Neural crest cell (in vitro differentiated cells): ENCODE measurements around the gene POMGNT2. TPM values are rescaled to one million over a fixed set of nuclear protein-coding genes. Genes with fewer than 3 reads are reported as not detected.

Experiments
- DNase-seq: peaks from one replicate; pipeline ENCODE4 v3.0.0; 2021; ENCODE audit warnings: low read depth, mixed read lengths, low spot score
- H3K27ac Mint-ChIP-seq: one replicate; pipeline ENCODE4 v1.8.0; 2021; ENCODE audit warnings: mild to moderate bottlenecking, mixed read lengths; ENCODE audit not compliant: unreplicated experiment
- H3K27me3 Mint-ChIP-seq: 2 replicates; pipeline ENCODE4 v1.8.0; 2021; ENCODE audit warnings: low read depth, mild to moderate bottlenecking, mixed read lengths
- H3K36me3 Mint-ChIP-seq: 2 replicates; pipeline ENCODE4 v1.8.0; 2021; ENCODE audit warnings: low read depth, mild to moderate bottlenecking, mixed read lengths
- H3K4me1 Mint-ChIP-seq: 2 replicates; pipeline ENCODE4 v1.8.0; 2021; ENCODE audit warnings: mixed read lengths
- H3K4me3 Mint-ChIP-seq: one replicate; pipeline ENCODE4 v1.8.0; 2021; ENCODE audit warnings: mild to moderate bottlenecking, mixed read lengths
- H3K9me3 Mint-ChIP-seq: 2 replicates; pipeline ENCODE4 v1.8.0; 2021; ENCODE audit warnings: mixed read lengths
- total RNA-seq: library from RNA; stranded (reverse); gene quantifications from 2 replicates; pipeline ENCODE4 v1.2.1, GENCODE V29; 2021
- TF ChIP-seq, protein P1 (sequence below): fragments of 200-600 bp; sonication (generic); conservative IDR thresholded peaks from 2 replicates; pipeline ENCODE4 v1.5.0; 2021; ENCODE audit warnings: antibody characterized with exemption, mild to moderate bottlenecking

Gene POMGNT2
- total RNA-seq, 1 donor from 2014 or later: 20.4 TPM

GRCh38 chr3:43032646-43033628 lies 72.9 kb downstream of the POMGNT2 start:
- peaks cover 5% of the 10 kb centered on the region for H3K4me1 Mint-ChIP-seq
- H3K9me3 Mint-ChIP-seq: no peaks in the 10 kb centered on the region
- DNase-seq: no peak
- TF ChIP-seq, protein P1, sequence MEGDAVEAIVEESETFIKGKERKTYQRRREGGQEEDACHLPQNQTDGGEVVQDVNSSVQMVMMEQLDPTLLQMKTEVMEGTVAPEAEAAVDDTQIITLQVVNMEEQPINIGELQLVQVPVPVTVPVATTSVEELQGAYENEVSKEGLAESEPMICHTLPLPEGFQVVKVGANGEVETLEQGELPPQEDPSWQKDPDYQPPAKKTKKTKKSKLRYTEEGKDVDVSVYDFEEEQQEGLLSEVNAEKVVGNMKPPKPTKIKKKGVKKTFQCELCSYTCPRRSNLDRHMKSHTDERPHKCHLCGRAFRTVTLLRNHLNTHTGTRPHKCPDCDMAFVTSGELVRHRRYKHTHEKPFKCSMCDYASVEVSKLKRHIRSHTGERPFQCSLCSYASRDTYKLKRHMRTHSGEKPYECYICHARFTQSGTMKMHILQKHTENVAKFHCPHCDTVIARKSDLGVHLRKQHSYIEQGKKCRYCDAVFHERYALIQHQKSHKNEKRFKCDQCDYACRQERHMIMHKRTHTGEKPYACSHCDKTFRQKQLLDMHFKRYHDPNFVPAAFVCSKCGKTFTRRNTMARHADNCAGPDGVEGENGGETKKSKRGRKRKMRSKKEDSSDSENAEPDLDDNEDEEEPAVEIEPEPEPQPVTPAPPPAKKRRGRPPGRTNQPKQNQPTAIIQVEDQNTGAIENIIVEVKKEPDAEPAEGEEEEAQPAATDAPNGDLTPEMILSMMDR: no peak
- H3K27ac Mint-ChIP-seq: no peak overlapping the region
- H3K4me3 Mint-ChIP-seq: no peak overlapping the region
- H3K36me3 Mint-ChIP-seq: no peaks in the 10 kb centered on the region
- no peaks in the 10 kb centered on the region for H3K27me3 Mint-ChIP-seq

- TF ChIP-seq, protein P1: no peak
- Mint-ChIP-seq H3K36me3 (no peaks in the 10 kb centered on the region), H3K4me3 (no peak overlapping the region), H3K27me3 (no peaks in the 10 kb centered on the region), H3K9me3 (no peaks in the 10 kb centered on the region), H3K4me1 (peaks cover 5% of the 10 kb centered on the region), H3K27ac (no peak overlapping the region)
- no peak for DNase-seq
Observed at GRCh38 chr3:43031889-43032545, 73.9 kb downstream of the POMGNT2 start.

GRCh38 chr3:43031485-43031884 lies 74.4 kb downstream of the POMGNT2 start:
- peaks cover 5% of the 10 kb centered on the region for H3K4me1 Mint-ChIP-seq
- no peaks in the 10 kb centered on the region for H3K36me3 Mint-ChIP-seq
- TF ChIP-seq, protein P1: no peak
- H3K4me3 Mint-ChIP-seq: no peak overlapping the region
- no peaks in the 10 kb centered on the region for H3K27me3 Mint-ChIP-seq
- no peak overlapping the region for H3K27ac Mint-ChIP-seq
- H3K9me3 Mint-ChIP-seq: no peaks in the 10 kb centered on the region
- DNase-seq: no peak

- Mint-ChIP-seq H3K4me3 (no peak overlapping the region), H3K27me3 (no peaks in the 10 kb centered on the region)
Observed at GRCh38 chr3:43030162-43030935, 75.5 kb downstream of the POMGNT2 start.

More at GRCh38 chr3:43030162-43030935, 75.5 kb downstream of the POMGNT2 start:
- H3K9me3 Mint-ChIP-seq: no peaks in the 10 kb centered on the region
- TF ChIP-seq, protein P1: no peak
- H3K36me3 Mint-ChIP-seq: no peaks in the 10 kb centered on the region
- H3K27ac Mint-ChIP-seq: no peak overlapping the region
- peaks cover under 1% of the 10 kb centered on the region for H3K4me1 Mint-ChIP-seq
- DNase-seq: no peak

Other genes starting within 250 kb of the POMGNT2 start
- not detected in 2 replicates for gene CYP8B1, start 230.2 kb downstream of the POMGNT2 start, total RNA-seq
- gene ZNF662, start 199.9 kb downstream of the POMGNT2 start, total RNA-seq: not detected in 2 replicates
- gene GASK1A, start 126.8 kb downstream of the POMGNT2 start, total RNA-seq: 2.1 and 2.9 TPM in 2 replicates
- 18.2 and 21.4 TPM in 2 replicates for gene SNRK, start 180.5 kb upstream of the POMGNT2 start, total RNA-seq